GM12875 (cell line): Measurements from ENCODE around the gene TCF25.
A peak's percentile ranks its signal among the peaks of the same experiment; 100 is the strongest.

Source experiments
- H3K4me3 ChIP-seq: one replicate; pipeline ENCODE4 v1.5.1; 2011; ENCODE audit warnings: low read depth, low read length, control low read depth
- CTCF ChIP-seq: IDR thresholded peaks from 2 replicates; pipeline ENCODE4 v1.5.1; 2011; ENCODE audit warnings: low read depth, mild to moderate bottlenecking, control low read depth, inconsistent platforms, low read length, moderate library complexity, borderline replicate concordance; ENCODE audit not compliant: insufficient read depth

Gene TCF25

DNA sequence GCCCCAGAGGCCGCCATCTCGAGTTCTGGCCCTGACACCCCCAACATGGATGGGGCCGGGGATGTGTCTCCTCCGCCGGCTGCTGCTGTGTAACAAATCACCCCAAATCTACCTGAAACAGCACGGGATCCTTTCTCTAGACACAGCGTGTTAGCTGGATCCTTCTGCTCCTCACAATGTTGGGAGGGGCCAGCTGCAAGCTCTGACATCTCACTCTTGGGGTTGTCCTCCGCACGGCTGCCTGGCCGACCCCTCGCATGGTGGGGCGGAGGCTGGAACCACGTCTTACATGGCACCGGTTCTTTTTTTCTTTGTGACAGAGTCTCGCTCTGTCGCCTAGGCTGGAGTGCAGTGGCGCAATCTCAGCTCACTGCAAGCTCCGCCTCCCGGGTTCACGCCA lies 63.6 kb downstream of the TCF25 start:
- H3K4me3 ChIP-seq = no peak overlapping the region
- TF ChIP-seq CTCF = no peak

DNA sequence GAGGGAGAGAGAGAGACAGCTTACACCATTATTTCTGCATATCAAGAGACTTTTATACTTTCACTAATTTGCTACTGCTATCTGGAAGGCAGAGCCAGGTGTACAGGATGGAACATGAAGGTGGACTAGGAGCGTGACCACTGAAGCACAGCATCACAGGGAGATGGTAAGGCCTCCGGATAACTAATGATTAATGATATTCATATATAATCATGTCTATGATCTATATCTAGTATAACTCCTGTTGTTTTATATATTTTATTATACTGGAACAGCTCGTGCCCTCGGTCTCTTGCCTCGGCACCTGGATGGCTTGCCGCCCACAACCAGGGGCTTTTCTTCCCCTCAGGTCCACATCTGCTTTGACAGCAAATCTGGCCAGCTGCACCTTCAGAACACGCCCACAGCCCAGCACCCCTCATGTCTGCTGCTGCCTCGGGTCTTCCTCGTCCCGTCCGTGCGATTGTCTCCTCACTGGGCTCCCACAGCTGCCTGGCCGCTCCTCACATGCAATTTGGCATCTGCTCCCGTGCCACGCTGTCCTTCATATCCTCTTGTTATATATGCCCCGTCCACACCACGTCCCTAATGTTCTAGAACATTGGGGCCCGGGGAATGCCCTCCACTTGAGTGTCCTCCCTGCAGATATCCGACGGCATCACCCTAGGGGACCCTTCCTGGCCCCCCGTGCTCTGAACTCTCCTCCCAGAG lies 64.9 kb downstream of the TCF25 start:
- no peak overlapping the region for H3K4me3 ChIP-seq
- TF ChIP-seq CTCF = no peak

GRCh38 chr16:89944773-89945172 lies 71.4 kb downstream of the TCF25 start:
- no peak overlapping the region for H3K4me3 ChIP-seq
- TF ChIP-seq CTCF = no peak

DNA sequence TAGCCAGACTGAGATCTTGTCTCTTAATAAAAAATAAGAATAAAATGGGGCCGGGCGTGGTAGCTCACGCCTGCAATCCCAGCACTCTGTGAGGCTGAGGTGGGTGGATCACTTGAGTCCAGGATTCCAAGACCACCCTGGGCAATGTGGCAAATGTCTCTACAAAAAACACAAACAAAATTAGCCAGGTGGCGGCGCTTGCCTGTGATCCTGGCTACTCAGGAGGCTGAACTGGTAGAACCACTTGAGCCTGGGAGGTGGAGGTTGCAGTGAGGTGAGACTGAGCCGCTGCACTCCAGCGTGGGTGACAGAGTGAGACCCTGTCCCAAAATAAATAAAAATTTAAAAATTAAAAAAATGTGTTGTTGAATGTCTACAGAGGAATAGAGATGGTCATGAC lies 72.3 kb downstream of the TCF25 start:
- H3K4me3 ChIP-seq = no peak overlapping the region
- TF ChIP-seq CTCF = no peak

- no peak overlapping the region for H3K4me3 ChIP-seq
- no peak for TF ChIP-seq CTCF
These were observed 73.1 kb downstream of the TCF25 start for GRCh38 chr16:89946515-89946914.

- peak overlapping the region; percentile 64 for H3K4me3 ChIP-seq
- no peak for TF ChIP-seq CTCF
These were observed 75.8 kb downstream of the TCF25 start for GRCh38 chr16:89949121-89949742.

DNA sequence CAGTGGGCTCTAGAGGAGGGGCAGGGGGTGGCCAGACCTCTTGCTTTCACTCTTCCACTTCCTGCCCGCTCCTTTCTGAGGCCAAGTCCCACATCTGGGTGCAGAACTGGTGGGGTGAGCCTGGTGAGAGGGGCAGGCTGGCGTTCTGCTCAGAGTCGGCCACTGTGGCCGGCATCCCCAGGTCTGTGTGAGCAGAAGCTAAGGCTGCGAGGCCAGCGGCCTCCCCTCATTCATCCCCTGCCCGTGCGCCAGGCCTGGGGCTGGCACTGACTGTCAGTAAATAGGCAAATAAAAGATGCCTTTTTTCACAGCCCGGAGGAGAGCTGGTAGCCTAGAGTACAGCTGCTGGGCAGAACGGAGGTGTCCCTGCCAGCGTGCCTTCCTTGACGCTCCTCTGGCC lies 76.4 kb downstream of the TCF25 start:
- TF ChIP-seq CTCF = no peak
- H3K4me3 ChIP-seq = peak overlapping the region; percentile 64
